ENCODE results near the gene OSTF1.

Gene OSTF1

DNA sequence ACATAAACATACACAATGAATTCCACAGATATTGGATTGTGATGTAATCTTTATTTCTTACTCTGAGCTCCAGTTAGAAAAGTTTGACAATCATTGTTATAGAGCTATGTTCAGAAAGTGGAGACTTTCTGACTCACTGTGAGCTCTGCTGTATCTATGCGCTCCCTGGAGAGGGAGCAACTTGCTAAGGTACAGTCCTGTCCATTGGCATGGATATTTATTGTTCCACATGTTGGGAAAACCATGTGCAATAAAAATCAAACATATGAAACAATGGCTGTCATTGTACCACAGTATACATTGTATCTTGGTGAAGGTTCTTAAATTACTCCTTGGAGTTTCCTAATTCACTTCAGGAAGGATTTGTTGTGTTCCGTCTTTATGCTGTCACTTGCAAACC lies 27.1 kb upstream of the OSTF1 start:
- no peaks in the 10 kb centered on the region for H3K9me2 ChIP-seq (replicated peaks; ENCODE audit: low read depth, low read length)
- no peaks in the 10 kb centered on the region for H3K4me1 ChIP-seq (ENCODE audit: insufficient read depth, low read length, poor library complexity, severe bottlenecking)
- H3K9ac ChIP-seq (ENCODE audit: low read depth, low read length, poor library complexity, severe bottlenecking): no peak overlapping the region
- no peaks in the 10 kb centered on the region for H4K20me1 ChIP-seq (ENCODE audit: insufficient read depth, low read length, poor library complexity, severe bottlenecking)
- H3K36me3 ChIP-seq (ENCODE audit: insufficient read depth, low read length): no peaks in the 10 kb centered on the region
- no peaks in the 10 kb centered on the region for H3K27me3 ChIP-seq (ENCODE audit: insufficient read depth, low read length, poor library complexity, severe bottlenecking)
- H3K4me3 ChIP-seq (ENCODE audit: low read length, poor library complexity, severe bottlenecking): no peak overlapping the region
- no peaks in the 10 kb centered on the region for H3K9me3 ChIP-seq (ENCODE audit: insufficient read depth, low read depth, low read length)
- H3F3A ChIP-seq (ENCODE audit: low read depth): no peaks in the 10 kb centered on the region
- no peak overlapping the region for H2AFZ ChIP-seq (ENCODE audit: low read length)
- TF ChIP-seq, protein P1, sequence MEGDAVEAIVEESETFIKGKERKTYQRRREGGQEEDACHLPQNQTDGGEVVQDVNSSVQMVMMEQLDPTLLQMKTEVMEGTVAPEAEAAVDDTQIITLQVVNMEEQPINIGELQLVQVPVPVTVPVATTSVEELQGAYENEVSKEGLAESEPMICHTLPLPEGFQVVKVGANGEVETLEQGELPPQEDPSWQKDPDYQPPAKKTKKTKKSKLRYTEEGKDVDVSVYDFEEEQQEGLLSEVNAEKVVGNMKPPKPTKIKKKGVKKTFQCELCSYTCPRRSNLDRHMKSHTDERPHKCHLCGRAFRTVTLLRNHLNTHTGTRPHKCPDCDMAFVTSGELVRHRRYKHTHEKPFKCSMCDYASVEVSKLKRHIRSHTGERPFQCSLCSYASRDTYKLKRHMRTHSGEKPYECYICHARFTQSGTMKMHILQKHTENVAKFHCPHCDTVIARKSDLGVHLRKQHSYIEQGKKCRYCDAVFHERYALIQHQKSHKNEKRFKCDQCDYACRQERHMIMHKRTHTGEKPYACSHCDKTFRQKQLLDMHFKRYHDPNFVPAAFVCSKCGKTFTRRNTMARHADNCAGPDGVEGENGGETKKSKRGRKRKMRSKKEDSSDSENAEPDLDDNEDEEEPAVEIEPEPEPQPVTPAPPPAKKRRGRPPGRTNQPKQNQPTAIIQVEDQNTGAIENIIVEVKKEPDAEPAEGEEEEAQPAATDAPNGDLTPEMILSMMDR (conservative IDR thresholded peaks at IDR 0.05; ENCODE audit: low read length): no peak
- no peak for TF ChIP-seq EZH2phosphoT487 (IDR thresholded peaks at IDR 0.05; ENCODE audit: borderline replicate concordance)
- H3K79me2 ChIP-seq (ENCODE audit: insufficient read depth, low read length): no peaks in the 10 kb centered on the region
- no peak overlapping the region for H3K4me2 ChIP-seq (ENCODE audit: low read depth, low read length, poor library complexity, severe bottlenecking)

DNA sequence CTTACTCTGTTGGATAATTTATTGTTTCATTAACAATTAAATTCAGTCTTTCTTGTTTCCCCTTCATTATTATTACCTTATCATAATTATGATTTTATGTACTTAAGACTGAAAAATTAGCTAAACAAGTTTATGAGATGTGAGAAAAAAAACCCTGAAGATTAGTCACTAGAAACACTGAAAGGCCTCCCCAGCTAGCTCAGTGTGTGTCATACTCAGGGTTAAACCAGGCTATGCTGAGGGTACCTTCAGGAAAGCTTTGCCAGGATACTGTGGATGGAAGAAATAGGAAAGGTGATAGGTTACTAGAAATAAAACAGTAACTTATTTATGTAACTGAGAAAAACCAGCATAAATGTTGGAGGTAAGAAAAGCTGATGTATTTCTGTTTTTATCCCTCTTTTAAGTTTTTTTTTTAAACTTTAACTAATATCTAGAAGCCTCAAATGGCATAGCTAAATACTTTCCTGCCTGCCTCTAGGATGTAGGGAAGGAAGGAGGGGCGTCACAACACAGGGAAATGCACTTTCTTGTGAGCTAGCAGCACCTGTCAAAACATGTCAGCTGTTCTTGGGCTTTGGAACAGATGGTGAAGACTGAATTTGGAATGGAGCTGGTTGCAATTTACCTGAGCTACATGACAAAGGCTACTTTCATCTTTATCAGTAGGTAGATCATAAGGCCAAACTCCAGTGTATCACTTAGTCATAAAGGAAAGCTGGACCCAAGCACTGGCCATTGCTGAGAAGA lies 24.6 kb upstream of the OSTF1 start:
- TF ChIP-seq, protein P1 (conservative IDR thresholded peaks at IDR 0.05; ENCODE audit: low read length): no peak
- TF ChIP-seq EZH2phosphoT487 (IDR thresholded peaks at IDR 0.05; ENCODE audit: borderline replicate concordance): no peak
- Histone ChIP-seq H3K36me3 (ENCODE audit: insufficient read depth, low read length) (no peaks in the 10 kb centered on the region), H3K4me2 (ENCODE audit: low read depth, low read length, poor library complexity, severe bottlenecking) (no peak overlapping the region), H3K9me2 (replicated peaks; ENCODE audit: low read depth, low read length) (no peaks in the 10 kb centered on the region), H4K20me1 (ENCODE audit: insufficient read depth, low read length, poor library complexity, severe bottlenecking) (no peaks in the 10 kb centered on the region), H3K79me2 (ENCODE audit: insufficient read depth, low read length) (no peaks in the 10 kb centered on the region), H3F3A (ENCODE audit: low read depth) (no peaks in the 10 kb centered on the region), H3K9me3 (ENCODE audit: insufficient read depth, low read depth, low read length) (no peaks in the 10 kb centered on the region), H3K9ac (ENCODE audit: low read depth, low read length, poor library complexity, severe bottlenecking) (no peak overlapping the region), H2AFZ (ENCODE audit: low read length) (no peak overlapping the region), H3K4me3 (ENCODE audit: low read length, poor library complexity, severe bottlenecking) (no peak overlapping the region), H3K4me1 (ENCODE audit: insufficient read depth, low read length, poor library complexity, severe bottlenecking) (no peaks in the 10 kb centered on the region), H3K27me3 (ENCODE audit: insufficient read depth, low read length, poor library complexity, severe bottlenecking) (no peaks in the 10 kb centered on the region)

DNA sequence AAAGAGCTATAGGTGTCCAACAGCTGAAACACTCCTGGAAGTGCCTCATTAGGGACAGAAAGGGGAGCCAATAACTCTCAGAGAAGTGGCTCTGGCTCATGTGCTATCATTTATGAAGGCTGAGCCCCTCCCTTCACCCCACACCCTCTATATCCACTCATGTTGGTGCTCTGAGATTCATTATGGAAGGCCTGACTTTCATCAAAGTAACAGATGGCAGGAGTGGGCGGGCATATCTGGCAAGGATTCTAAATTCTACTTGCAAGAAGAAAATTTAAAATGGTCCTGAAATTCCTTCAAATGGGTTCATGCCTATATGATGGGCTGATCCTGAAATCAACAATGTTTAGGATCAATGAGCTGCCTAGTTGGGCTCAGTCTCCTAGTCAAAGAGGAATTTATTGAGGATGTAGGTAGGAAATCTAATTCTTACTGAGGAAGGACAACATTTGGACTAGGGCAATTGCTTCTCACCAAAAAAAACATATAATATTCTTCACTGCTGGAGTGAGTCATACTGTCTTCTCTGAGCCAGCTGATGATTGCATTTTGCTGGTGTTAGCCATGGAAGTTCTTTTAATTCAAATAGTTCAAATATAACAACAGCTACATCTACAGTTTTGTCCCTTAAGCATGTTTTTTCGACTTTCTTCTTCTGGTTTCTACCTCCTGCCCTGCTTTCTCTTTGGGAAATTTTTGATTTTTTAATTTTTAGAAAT lies 23.8 kb upstream of the OSTF1 start:
- Histone ChIP-seq H3F3A (ENCODE audit: low read depth) (no peaks in the 10 kb centered on the region), H3K9me2 (replicated peaks; ENCODE audit: low read depth, low read length) (no peaks in the 10 kb centered on the region), H3K27me3 (ENCODE audit: insufficient read depth, low read length, poor library complexity, severe bottlenecking) (no peaks in the 10 kb centered on the region), H3K4me3 (ENCODE audit: low read length, poor library complexity, severe bottlenecking) (no peak overlapping the region), H3K4me2 (ENCODE audit: low read depth, low read length, poor library complexity, severe bottlenecking) (no peak overlapping the region), H4K20me1 (ENCODE audit: insufficient read depth, low read length, poor library complexity, severe bottlenecking) (no peaks in the 10 kb centered on the region), H3K79me2 (ENCODE audit: insufficient read depth, low read length) (no peaks in the 10 kb centered on the region), H2AFZ (ENCODE audit: low read length) (no peak overlapping the region), H3K36me3 (ENCODE audit: insufficient read depth, low read length) (no peaks in the 10 kb centered on the region), H3K9ac (ENCODE audit: low read depth, low read length, poor library complexity, severe bottlenecking) (no peak overlapping the region), H3K4me1 (ENCODE audit: insufficient read depth, low read length, poor library complexity, severe bottlenecking) (no peaks in the 10 kb centered on the region), H3K9me3 (ENCODE audit: insufficient read depth, low read depth, low read length) (no peaks in the 10 kb centered on the region)
- no peak for TF ChIP-seq EZH2phosphoT487 (IDR thresholded peaks at IDR 0.05; ENCODE audit: borderline replicate concordance)
- TF ChIP-seq, protein P1 (conservative IDR thresholded peaks at IDR 0.05; ENCODE audit: low read length): no peak

Measured in Loucy (cell line).